GM12891 (cell line): ENCODE measurements around the gene DGCR8.

Source experiments
- PAX5 ChIP-seq: IDR thresholded peaks from 2 replicates; pipeline ENCODE4 v1.6.1; 2011; ENCODE audit warnings: low read length, moderate library complexity, mild to moderate bottlenecking; ENCODE audit not compliant: insufficient read depth, severe bottlenecking
- POLR2A ChIP-seq: IDR thresholded peaks from 2 replicates; pipeline ENCODE4 v1.6.1; 2011; ENCODE audit warnings: low read depth, low read length, control low read depth

- TF ChIP-seq POLR2A = peak; percentile 56; the same call in 1 of the 2 replicates
- TF ChIP-seq PAX5 = no peak
Observed at GRCh38 chr22:20127318-20127868, 47.4 kb downstream of the DGCR8 start.
